ENCODE data around the gene PYGB.

Gene PYGB

GRCh38 chr20:25295386-25296093 is 47.7 kb downstream of the PYGB start:
- H3K36me3 ChIP-seq (ENCODE audit: control insufficient read depth in 2 of 2, insufficient read depth in 2 of 2, low read length in 2 of 2), result peaks cover 48 to 68% of the 10 kb centered on the region in 2 donors
- H3K27me3 ChIP-seq (ENCODE audit: control insufficient read depth in 2 of 2, insufficient read depth in 2 of 2, low read length in 2 of 2), result no peaks in the 10 kb centered on the region
- H3K27ac ChIP-seq (ENCODE audit: low read depth in 2 of 2, low read length in 2 of 2), result peak overlapping the region; percentile 78 to 79
- peak overlapping the region in 1 of 2 donors; percentile 24 for H3K9ac ChIP-seq (ENCODE audit: low read depth in 1 of 2, low read length in 2 of 2)
- H3K4me1 ChIP-seq (ENCODE audit: control insufficient read depth in 2 of 2, insufficient read depth in 2 of 2, low read length in 2 of 2), result peaks cover 20% of the 10 kb centered on the region in 2 donors
- no peaks in the 10 kb centered on the region for H3K9me3 ChIP-seq (ENCODE audit: control insufficient read depth in 2 of 2, low read length in 2 of 2)
- H3K4me3 ChIP-seq (ENCODE audit: low read length in 2 of 2), result no peak overlapping the region

- H3K9me3 ChIP-seq (ENCODE audit: control insufficient read depth in 2 of 2, low read length in 2 of 2), result no peaks in the 10 kb centered on the region
- H3K36me3 ChIP-seq (ENCODE audit: control insufficient read depth in 2 of 2, insufficient read depth in 2 of 2, low read length in 2 of 2), result peaks cover 45 to 60% of the 10 kb centered on the region in 2 donors
- peak overlapping the region; percentile 15 to 24 for H3K9ac ChIP-seq (ENCODE audit: low read depth in 1 of 2, low read length in 2 of 2)
- H3K4me1 ChIP-seq (ENCODE audit: control insufficient read depth in 2 of 2, insufficient read depth in 2 of 2, low read length in 2 of 2), result peaks cover 20% of the 10 kb centered on the region in 2 donors
- H3K4me3 ChIP-seq (ENCODE audit: low read length in 2 of 2), result no peak overlapping the region
- no peaks in the 10 kb centered on the region for H3K27me3 ChIP-seq (ENCODE audit: control insufficient read depth in 2 of 2, insufficient read depth in 2 of 2, low read length in 2 of 2)
- H3K27ac ChIP-seq (ENCODE audit: low read depth in 2 of 2, low read length in 2 of 2), result peak overlapping the region; percentile 78 to 79
Measured at GRCh38 chr20:25296094-25297093, 48.5 kb downstream of the PYGB start.

GRCh38 chr20:25297141-25297905 is 49.4 kb downstream of the PYGB start:
- Histone ChIP-seq H3K27ac (ENCODE audit: low read depth in 2 of 2, low read length in 2 of 2) (peak overlapping the region; percentile 78 to 79), H3K4me1 (ENCODE audit: control insufficient read depth in 2 of 2, insufficient read depth in 2 of 2, low read length in 2 of 2) (peaks cover 20% of the 10 kb centered on the region in 2 donors), H3K9me3 (ENCODE audit: control insufficient read depth in 2 of 2, low read length in 2 of 2) (no peaks in the 10 kb centered on the region), H3K4me3 (ENCODE audit: low read length in 2 of 2) (no peak overlapping the region), H3K36me3 (ENCODE audit: control insufficient read depth in 2 of 2, insufficient read depth in 2 of 2, low read length in 2 of 2) (peaks cover 44 to 55% of the 10 kb centered on the region in 2 donors), H3K27me3 (ENCODE audit: control insufficient read depth in 2 of 2, insufficient read depth in 2 of 2, low read length in 2 of 2) (no peaks in the 10 kb centered on the region), H3K9ac (ENCODE audit: low read depth in 1 of 2, low read length in 2 of 2) (peak overlapping the region in 1 of 2 donors; percentile 24)

GRCh38 chr20:25299806-25300205 is 51.9 kb downstream of the PYGB start:
- H3K36me3 ChIP-seq (ENCODE audit: control insufficient read depth in 2 of 2, insufficient read depth in 2 of 2, low read length in 2 of 2), result peaks cover 43 to 46% of the 10 kb centered on the region in 2 donors
- H3K4me3 ChIP-seq (ENCODE audit: low read length in 2 of 2), result no peak overlapping the region
- no peaks in the 10 kb centered on the region for H3K27me3 ChIP-seq (ENCODE audit: control insufficient read depth in 2 of 2, insufficient read depth in 2 of 2, low read length in 2 of 2)
- H3K27ac ChIP-seq (ENCODE audit: low read depth in 2 of 2, low read length in 2 of 2), result no peak overlapping the region
- H3K9ac ChIP-seq (ENCODE audit: low read depth in 1 of 2, low read length in 2 of 2), result no peak overlapping the region
- no peaks in the 10 kb centered on the region for H3K9me3 ChIP-seq (ENCODE audit: control insufficient read depth in 2 of 2, low read length in 2 of 2)
- H3K4me1 ChIP-seq (ENCODE audit: control insufficient read depth in 2 of 2, insufficient read depth in 2 of 2, low read length in 2 of 2), result peaks cover 18 to 20% of the 10 kb centered on the region in 2 donors

GRCh38 chr20:25300496-25301170 is 52.7 kb downstream of the PYGB start:
- H3K9me3 ChIP-seq (ENCODE audit: control insufficient read depth in 2 of 2, low read length in 2 of 2), result no peaks in the 10 kb centered on the region
- no peak overlapping the region for H3K27ac ChIP-seq (ENCODE audit: low read depth in 2 of 2, low read length in 2 of 2)
- H3K36me3 ChIP-seq (ENCODE audit: control insufficient read depth in 2 of 2, insufficient read depth in 2 of 2, low read length in 2 of 2), result peaks cover 39 to 46% of the 10 kb centered on the region in 2 donors
- peaks cover 10 to 13% of the 10 kb centered on the region in 2 donors for H3K4me1 ChIP-seq (ENCODE audit: control insufficient read depth in 2 of 2, insufficient read depth in 2 of 2, low read length in 2 of 2)
- no peaks in the 10 kb centered on the region for H3K27me3 ChIP-seq (ENCODE audit: control insufficient read depth in 2 of 2, insufficient read depth in 2 of 2, low read length in 2 of 2)
- H3K4me3 ChIP-seq (ENCODE audit: low read length in 2 of 2), result no peak overlapping the region
- no peak overlapping the region for H3K9ac ChIP-seq (ENCODE audit: low read depth in 1 of 2, low read length in 2 of 2)

- Histone ChIP-seq H3K36me3 (ENCODE audit: control insufficient read depth in 2 of 2, insufficient read depth in 2 of 2, low read length in 2 of 2) (peaks cover 31 to 38% of the 10 kb centered on the region in 2 donors), H3K4me1 (ENCODE audit: control insufficient read depth in 2 of 2, insufficient read depth in 2 of 2, low read length in 2 of 2) (peaks cover 2 to 6% of the 10 kb centered on the region in 2 donors), H3K27ac (ENCODE audit: low read depth in 2 of 2, low read length in 2 of 2) (no peak overlapping the region), H3K27me3 (ENCODE audit: control insufficient read depth in 2 of 2, insufficient read depth in 2 of 2, low read length in 2 of 2) (no peaks in the 10 kb centered on the region), H3K4me3 (ENCODE audit: low read length in 2 of 2) (no peak overlapping the region), H3K9ac (ENCODE audit: low read depth in 1 of 2, low read length in 2 of 2) (no peak overlapping the region), H3K9me3 (ENCODE audit: control insufficient read depth in 2 of 2, low read length in 2 of 2) (no peaks in the 10 kb centered on the region)
Measured at GRCh38 chr20:25301357-25301920, 53.6 kb downstream of the PYGB start.

GRCh38 chr20:25302596-25302995 is 54.7 kb downstream of the PYGB start:
- H3K36me3 ChIP-seq (ENCODE audit: control insufficient read depth in 2 of 2, insufficient read depth in 2 of 2, low read length in 2 of 2), result peaks cover 23 to 27% of the 10 kb centered on the region in 2 donors
- no peak overlapping the region for H3K27ac ChIP-seq (ENCODE audit: low read depth in 2 of 2, low read length in 2 of 2)
- H3K27me3 ChIP-seq (ENCODE audit: control insufficient read depth in 2 of 2, insufficient read depth in 2 of 2, low read length in 2 of 2), result no peaks in the 10 kb centered on the region
- H3K4me3 ChIP-seq (ENCODE audit: low read length in 2 of 2), result no peak overlapping the region
- H3K4me1 ChIP-seq (ENCODE audit: control insufficient read depth in 2 of 2, insufficient read depth in 2 of 2, low read length in 2 of 2), result peaks cover 0 to 6% of the 10 kb centered on the region in 2 donors
- no peak overlapping the region for H3K9ac ChIP-seq (ENCODE audit: low read depth in 1 of 2, low read length in 2 of 2)
- no peaks in the 10 kb centered on the region for H3K9me3 ChIP-seq (ENCODE audit: control insufficient read depth in 2 of 2, low read length in 2 of 2)

GRCh38 chr20:25303292-25304024 is 55.6 kb downstream of the PYGB start:
- Histone ChIP-seq H3K4me1 (ENCODE audit: control insufficient read depth in 2 of 2, insufficient read depth in 2 of 2, low read length in 2 of 2) (peaks cover under 1 to 12% of the 10 kb centered on the region in 2 donors), H3K9ac (ENCODE audit: low read depth in 1 of 2, low read length in 2 of 2) (no peak overlapping the region), H3K4me3 (ENCODE audit: low read length in 2 of 2) (no peak overlapping the region), H3K36me3 (ENCODE audit: control insufficient read depth in 2 of 2, insufficient read depth in 2 of 2, low read length in 2 of 2) (peaks cover 19 to 23% of the 10 kb centered on the region in 2 donors), H3K27me3 (ENCODE audit: control insufficient read depth in 2 of 2, insufficient read depth in 2 of 2, low read length in 2 of 2) (no peaks in the 10 kb centered on the region), H3K27ac (ENCODE audit: low read depth in 2 of 2, low read length in 2 of 2) (no peak overlapping the region), H3K9me3 (ENCODE audit: control insufficient read depth in 2 of 2, low read length in 2 of 2) (no peaks in the 10 kb centered on the region)

Measured in mucosa of rectum (tissue), 2 donors.